Measurements from ENCODE around the gene SLC44A5.
A peak's percentile ranks its signal among the peaks of the same experiment; 100 is the strongest.
"Not testable (repeated sequence)": the region's sequence is repeated elsewhere in the genome, so short reads cannot be mapped to it uniquely, and the experiment has no call there.

SLC44A5 gene

GRCh38 chr1:75520862-75521475 lies 89.9 kb downstream of the SLC44A5 start:
- no peak for DNase-seq

- DNase-seq: no peak
Measured at GRCh38 chr1:75519651-75520427, 91.1 kb downstream of the SLC44A5 start.

GRCh38 chr1:75518686-75519085 lies 92.2 kb downstream of the SLC44A5 start:
- DNase-seq: no peak

- DNase-seq: no peak
Measured at GRCh38 chr1:75514270-75514669, 96.6 kb downstream of the SLC44A5 start.

- DNase-seq: no peak
Measured at GRCh38 chr1:75506976-75507375, 103.9 kb downstream of the SLC44A5 start.

- DNase-seq: no peak
Measured at GRCh38 chr1:75503221-75503974, 107.5 kb downstream of the SLC44A5 start.

GRCh38 chr1:75502776-75503175 lies 108.1 kb downstream of the SLC44A5 start:
- no peak for DNase-seq

GRCh38 chr1:75501577-75502295 lies 109.2 kb downstream of the SLC44A5 start:
- DNase-seq: no peak

- no peak for DNase-seq
Measured at GRCh38 chr1:75492011-75492410, 118.9 kb downstream of the SLC44A5 start.

- no peak for DNase-seq
Measured at GRCh38 chr1:75487399-75487798, 123.5 kb downstream of the SLC44A5 start.

GRCh38 chr1:75484789-75485188 lies 126.1 kb downstream of the SLC44A5 start:
- no peak for DNase-seq

- peak; percentile 58 for DNase-seq
Measured at GRCh38 chr1:75482951-75483350, 128.0 kb downstream of the SLC44A5 start.

GRCh38 chr1:75476486-75476885 lies 134.4 kb downstream of the SLC44A5 start:
- DNase-seq: not testable (repeated sequence)

GRCh38 chr1:75475696-75476095 lies 135.2 kb downstream of the SLC44A5 start:
- DNase-seq: no peak

- DNase-seq: no peak
Measured at GRCh38 chr1:75472971-75473603, 137.8 kb downstream of the SLC44A5 start.

- DNase-seq: no peak
Measured at GRCh38 chr1:75472089-75472970, 138.6 kb downstream of the SLC44A5 start.

GRCh38 chr1:75471252-75471651 lies 139.7 kb downstream of the SLC44A5 start:
- no peak for DNase-seq

- no peak for DNase-seq
Measured at GRCh38 chr1:75470448-75470847, 140.5 kb downstream of the SLC44A5 start.

GRCh38 chr1:75469586-75470173 lies 141.2 kb downstream of the SLC44A5 start:
- DNase-seq: no peak

GRCh38 chr1:75461808-75462325 lies 149.0 kb downstream of the SLC44A5 start:
- no peak for DNase-seq

- DNase-seq: no peak
Measured at GRCh38 chr1:75449998-75450397, 160.9 kb downstream of the SLC44A5 start.

Data from NCI-H510A treated with DMSO at 0.1 percent for 48 hours (cell line).